EH (cell line): ENCODE data around the gene ABCA5.
A peak's percentile ranks its signal among the peaks of the same experiment; 100 is the strongest.

ENCODE experiments used
- DNase-seq: peaks from one replicate; pipeline ENCODE4 v3.0.0-alpha.2; 2015; ENCODE audit warnings: low read depth

The ABCA5 gene

DNA sequence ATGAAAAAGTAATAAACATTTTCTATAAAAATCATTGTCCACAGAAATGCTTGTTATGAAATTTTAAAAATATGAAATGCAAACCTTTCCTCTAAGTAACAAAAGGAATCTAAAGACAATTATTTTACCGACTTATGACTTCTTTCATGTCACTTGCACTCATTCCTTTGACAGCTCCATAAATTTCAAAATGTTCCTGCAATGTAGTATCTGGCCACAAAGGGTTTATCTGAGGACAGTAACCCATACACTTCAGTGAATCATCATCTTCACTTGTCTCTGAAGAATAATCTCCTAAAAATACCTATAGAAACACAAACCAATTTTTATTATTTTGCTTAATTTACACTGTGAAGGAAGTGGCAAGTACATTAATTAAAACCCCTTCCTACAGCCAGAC lies 72.7 kb downstream of the ABCA5 start:
- peak; percentile 11 for DNase-seq

DNA sequence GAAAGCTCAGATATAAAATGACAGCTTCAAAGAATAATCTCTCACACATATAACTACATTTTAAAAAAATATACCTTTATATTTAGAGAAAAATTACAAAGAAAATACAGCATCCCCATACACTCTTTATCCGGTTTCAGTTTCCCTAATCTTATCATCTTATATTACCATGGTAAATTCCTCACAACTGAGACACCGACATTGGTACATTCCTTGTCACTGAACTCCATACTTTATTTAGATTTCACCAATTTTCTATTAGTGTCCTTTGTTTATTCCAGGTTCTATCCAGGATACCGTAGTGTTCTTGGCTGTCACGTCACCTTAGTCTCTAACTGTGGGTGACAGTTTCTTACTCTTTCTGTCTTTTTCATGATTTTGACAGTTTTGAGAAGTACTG lies 76.3 kb downstream of the ABCA5 start:
- peak; percentile 40 for DNase-seq

DNA sequence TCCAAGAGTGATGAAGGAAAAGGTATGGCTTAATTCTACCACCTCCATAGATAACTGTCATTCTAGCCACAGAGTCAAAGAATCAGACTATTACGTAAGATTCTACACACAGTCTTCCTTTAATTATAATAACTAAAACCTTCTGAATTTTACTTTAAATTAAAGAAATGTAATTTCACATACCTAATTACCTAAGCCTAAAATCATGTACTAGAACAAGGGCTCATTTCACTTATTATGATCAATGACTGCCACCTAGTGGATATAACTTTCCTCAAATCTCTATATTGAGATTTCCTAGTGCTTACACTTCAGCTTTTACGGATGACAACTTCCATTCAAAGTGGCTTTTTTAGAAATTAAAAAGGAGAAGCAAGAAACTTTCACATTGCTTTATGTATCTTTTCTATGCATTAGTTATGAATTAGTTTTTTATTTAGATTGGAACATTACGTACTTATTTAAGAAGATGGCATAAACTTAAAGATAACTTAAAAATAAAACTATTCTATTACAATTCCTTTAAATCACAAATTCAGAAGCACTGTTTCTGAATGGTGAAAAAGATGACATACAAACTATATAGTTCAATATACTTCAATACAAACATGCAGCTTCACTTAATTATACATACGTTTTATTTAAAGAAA lies 80.1 kb downstream of the ABCA5 start:
- peak; percentile 51 for DNase-seq

DNA sequence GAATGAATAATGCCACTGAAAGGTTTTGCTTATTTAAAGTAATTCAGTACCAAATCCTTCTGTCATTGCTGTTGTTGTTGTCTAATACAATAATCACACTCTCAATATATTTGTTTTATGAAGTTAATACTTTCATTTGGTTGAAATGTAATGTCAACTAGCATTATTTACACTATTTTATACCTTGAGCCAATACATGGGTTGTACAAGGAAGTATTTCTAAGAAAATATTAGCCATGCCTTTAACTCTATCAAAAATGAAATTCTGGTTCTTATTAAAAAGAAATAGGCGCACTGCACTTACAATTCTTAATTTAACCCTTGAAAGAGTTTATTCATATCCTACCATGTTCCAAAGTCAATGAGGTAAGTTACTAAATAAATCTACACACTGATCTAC lies 80.7 kb downstream of the ABCA5 start:
- DNase-seq = no peak

DNA sequence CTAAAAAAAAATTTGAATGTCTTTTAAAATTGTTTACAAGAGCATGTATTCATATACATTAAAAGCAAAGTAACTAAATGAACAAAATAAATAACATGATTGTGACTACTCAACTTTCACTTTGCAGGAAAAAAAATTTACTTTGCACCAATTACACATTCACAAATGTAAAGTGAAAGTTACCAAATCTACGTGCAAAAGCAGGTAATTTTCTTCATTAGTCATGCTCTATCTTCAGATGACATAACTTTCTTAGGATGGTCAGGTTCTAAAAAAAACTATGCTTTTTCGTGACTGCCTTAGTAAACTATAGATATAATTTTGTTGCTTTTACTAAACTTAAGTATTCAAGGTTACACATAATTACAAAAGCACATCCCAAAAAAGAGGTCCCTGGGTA lies 81.3 kb downstream of the ABCA5 start:
- DNase-seq = no peak

DNA sequence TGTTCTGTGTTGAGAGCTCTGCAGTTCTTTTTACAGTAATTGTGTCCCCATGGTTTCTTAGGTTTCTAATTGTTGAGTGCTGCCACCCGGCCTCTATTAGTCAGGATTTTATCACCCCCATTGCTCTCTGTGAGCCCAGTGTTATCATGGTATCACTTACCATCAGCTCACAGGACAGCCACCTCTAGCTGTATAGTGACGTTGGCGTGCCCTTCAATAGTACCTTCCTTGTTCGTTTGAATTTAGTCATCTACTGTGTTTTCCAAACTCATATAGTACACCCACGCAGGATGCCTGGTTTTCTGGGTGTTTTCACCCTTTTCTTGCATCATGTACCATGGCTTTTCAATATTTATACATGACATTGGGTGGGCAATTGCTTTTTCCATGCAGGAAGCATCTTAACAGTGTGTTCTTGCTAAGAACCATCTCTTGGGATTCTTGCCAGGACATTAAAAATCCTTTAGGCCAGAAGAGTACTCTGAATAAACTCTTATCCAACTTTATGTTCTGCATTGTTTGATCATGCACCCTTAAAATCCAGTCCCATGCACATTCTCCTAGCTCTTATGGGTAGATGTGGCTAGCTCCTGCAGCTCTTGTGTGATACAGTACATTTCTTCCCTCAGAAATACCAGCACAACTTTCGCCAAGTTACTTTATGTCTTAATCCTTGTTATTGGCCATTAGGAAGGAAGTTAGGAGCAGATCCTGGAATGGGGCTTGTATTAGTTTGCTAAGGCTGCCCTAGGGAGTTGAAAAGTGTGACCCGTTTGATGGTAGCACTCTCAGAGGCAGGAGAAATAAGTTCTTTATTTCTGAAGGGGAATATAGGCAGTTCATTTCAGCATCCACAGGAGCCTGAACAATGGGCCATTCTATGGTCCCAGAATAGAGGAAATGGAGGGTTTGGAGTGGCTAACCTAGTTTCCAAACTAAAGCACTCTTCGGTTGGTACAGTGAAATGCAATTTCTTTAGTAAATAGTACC lies 87.0 kb downstream of the ABCA5 start:
- no peak for DNase-seq

DNA sequence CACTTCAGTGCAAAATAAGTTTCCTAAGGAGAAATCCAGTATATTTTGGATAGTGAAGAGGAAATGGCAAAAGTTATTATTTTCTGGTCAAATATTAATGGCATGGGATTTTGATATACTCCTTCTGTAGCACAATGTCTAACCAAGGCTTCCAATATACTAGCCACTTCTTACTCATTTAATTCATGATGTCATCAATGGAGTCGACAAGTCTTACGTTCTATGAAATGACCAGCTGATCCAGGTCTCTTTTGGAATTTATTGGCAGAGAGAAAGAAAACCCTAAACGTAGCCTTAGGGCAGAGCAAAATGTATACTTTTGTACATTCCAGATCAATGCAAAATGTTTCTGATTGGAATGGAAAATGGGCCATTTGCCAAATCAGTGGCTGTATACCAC lies 90.0 kb downstream of the ABCA5 start:
- DNase-seq = no peak

DNA sequence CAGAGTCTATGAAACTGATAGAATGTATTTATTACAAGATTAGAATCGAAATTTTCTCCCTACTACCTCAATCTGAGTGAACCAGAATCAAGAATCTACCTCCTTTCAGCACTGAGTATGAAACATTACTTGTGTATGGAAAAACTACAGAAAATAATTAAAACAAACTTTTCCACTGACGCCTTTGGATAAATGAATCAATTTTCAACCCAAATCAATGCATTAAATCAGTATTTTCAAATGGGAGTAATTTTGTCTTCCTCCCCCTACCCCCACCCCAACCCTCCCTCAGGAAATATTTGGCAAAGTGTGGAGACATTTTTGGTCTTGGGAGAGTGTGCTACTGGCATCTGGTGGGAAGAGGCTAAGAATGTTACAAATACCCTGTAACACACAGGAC lies 90.5 kb downstream of the ABCA5 start:
- DNase-seq = no peak

DNA sequence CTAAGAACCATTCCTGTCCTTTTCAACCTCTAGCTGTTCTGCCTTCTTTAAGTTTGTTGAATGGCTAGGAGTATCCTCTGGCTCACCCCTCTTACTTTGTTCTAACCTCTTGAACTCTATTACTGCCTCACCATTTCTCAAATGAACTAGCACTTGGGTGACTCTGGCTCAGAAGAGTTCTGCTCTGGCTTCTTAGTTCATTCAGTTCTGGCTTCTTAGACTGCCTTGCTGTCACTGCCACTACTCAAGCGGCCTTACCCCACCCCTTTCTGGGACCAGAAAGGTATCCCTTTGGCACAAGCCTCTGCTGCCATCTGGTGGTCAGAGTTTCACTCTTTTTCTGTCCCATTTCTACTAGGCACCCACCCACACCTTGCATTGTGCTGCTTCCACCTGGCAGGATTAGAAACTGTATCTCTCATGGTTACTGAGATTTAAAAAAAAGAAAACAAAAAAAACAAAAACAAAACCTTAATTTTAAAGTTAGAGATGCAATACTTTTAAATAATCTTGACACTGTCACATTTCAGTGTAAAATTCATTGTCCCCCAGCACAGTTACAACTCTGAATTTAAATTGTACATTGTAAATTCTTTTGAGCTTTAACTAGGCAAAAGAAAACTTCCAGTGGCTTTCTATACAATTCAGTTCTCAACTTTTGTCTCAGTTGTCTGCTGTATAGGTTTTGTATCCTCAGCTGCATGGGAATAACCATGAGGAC lies 91.4 kb downstream of the ABCA5 start:
- DNase-seq = peak; percentile 77

DNA sequence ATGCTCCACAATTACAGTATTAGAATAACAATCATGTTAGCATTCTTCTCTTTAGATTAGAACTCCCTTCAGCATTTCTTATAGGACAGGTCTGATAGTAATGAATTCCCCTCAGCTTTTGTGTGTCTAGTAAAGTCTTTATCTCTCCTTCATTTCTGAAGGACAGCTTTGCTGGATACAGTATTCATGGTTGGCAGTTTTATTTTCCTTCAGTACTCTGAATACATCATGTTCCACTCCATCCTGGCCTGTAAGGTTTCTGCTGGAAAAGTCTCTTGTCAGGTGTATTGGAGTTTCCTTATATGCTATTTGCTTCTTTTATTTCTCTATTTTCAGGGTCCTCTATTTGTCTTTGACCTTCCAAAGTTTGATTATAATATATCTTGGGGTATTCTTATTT lies 94.3 kb downstream of the ABCA5 start:
- DNase-seq = no peak

DNA sequence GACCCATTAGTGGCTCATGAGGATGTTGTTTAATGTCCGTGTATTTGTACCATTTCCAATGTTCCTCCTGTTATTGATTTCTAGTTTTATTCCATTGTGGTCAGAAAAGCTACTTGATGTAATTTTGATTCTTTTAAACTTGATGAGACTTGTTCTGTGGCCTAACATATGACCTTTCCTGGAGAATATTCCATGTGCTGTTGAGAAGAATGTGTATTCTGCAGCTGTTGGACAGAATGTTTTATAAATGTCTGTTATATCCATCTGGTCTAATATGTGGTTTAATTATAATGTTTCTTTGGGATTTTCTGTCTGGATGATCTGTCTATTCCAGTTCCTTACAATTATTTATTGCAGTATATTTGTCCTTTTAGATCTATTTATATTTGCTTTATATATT lies 95.4 kb downstream of the ABCA5 start:
- no peak for DNase-seq

DNA sequence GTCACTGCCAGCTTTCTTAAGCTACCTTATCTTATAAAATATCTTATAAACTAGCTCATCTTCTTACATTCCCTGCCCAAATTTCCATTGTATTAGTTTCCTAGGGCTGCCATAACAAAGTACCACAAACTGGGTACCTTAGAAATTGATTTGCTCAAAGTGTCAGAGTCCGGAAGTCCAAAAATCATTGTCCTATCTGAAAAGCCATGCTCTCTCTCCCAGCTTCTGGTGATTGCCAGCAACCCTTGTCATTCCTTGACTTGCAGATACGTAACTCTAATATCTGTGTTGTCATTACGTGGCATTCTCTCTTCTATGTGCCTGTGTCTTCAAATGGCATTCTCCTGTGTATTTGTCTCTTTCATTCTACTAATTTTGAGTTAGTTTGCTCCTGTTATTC lies 96.0 kb downstream of the ABCA5 start:
- DNase-seq = no peak

DNA sequence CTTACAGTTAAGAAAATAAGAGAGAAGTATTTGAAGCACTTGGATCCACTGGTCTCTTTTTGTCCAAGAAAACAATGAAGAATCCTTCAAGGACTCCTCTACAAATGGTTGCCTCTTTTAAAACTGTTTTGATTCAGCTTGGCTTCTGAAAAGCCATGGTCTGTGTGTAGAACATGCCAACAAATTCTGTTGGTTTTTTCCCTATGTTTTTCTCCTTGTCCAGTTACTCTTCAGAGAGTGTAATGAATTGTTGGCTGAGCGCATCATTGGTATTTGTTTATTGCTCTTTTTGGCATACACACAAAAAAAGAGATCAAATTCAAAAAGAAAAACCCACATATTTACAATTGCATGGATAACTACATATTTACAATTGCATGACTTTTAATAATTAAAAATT lies 98.4 kb downstream of the ABCA5 start, which contains the start of gene ABCA10:
Gene ABCA10, minus strand, starts transcription at position 249 of the 400 bp plus-strand sequence. CDS start 3,466 bp downstream, outside the sequence.
- DNase-seq = no peak

DNA sequence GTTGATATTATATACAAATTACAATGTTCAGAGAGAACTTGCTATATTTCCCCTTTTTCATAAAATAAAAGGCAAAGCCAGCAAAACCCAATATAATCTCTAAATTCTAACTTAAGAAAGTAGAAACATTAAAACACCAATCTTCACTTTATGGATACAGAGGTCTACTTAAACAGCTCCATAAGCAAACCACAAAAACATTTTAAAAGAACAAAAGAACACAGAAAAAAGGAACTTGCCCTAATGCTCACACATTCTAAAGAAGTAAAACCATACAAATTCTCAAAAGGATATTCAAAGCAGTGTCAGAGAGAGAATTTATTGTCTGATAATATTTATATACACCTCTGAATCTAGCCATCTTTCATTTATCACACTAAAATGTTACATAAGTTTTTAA lies 98.9 kb downstream of the ABCA5 start:
- no peak for DNase-seq

DNA sequence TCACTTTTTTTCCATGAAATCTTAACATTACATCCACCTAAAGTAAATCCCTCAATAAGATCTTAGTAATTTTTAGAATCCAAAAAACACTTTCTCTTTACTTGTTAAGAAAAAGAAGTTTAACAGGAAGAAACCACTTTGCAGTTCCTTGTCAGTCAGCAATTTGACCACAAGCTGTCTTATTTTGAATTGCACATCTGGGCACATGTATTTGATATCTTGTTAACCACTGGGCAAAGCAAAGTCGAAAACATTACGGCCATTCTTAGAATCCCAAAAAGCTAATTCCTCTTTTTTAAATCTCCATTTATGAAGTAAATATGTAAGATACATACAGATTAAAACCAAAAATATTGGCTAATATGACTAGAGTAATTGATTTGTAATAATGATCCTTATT lies 99.4 kb downstream of the ABCA5 start:
- no peak for DNase-seq

DNA sequence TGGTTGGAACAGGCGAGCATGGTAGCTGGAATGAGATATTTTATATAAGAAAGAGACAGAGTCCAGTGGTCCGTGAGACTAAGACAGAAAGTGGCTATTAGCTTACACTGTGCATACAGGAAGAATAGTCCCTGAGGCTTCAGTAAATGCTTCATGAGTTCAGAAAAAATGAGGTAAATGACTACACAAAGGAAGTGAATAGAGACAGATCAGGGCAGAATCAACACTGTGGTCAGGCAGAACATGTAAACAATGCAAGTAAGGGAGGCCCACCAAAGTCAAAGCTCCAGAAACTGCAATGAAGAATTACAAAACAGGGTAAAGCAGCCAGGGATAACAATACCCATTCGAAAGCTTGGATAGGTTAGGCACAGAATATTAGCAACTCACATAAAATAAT lies 103.1 kb downstream of the ABCA5 start:
- peak; percentile 8 for DNase-seq

DNA sequence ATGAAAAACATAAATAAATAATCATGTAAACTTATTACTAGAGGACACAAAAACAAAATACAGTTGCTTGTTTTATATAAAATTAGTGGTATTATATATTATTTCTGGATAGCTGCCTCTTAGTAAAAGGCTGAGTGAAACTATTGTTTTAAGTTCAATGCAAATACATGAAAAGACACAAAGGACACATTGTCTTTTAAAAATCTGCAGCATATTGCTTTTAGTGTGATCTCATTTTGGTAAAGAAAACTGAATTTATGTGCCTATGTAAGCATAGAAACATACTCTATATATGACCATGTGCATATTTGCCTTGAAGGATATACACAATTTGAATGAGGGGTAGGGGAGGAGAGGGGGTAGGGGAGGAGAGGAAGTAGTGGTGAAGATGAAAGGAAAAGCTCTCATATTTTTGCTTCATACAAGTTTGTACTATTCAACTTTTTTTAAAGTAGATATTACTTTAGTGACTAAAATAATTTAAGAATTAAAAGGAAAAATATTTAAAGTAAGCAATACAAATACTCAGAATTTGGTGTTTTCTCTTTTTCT lies 104.2 kb downstream of the ABCA5 start:
- no peak for DNase-seq

DNA sequence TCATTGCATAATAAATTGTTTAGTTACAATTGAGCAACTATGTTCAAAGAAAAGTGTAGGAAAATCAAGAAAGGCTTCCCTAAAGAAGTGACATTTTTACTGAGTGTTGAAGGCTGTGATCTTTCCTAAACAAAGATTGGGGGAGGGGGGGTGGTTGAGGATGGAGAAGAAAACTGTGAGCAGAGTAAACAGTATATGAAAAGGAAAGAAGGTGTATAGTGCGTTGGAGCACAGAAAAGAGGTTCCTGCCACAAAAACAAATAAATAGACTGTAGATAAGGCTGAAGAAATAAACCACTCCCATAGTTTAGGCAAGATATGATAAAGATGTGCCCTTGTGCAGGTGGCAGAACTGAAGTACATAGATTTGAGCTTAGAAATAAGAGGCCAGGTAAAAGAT lies 106.8 kb downstream of the ABCA5 start:
- no peak for DNase-seq

DNA sequence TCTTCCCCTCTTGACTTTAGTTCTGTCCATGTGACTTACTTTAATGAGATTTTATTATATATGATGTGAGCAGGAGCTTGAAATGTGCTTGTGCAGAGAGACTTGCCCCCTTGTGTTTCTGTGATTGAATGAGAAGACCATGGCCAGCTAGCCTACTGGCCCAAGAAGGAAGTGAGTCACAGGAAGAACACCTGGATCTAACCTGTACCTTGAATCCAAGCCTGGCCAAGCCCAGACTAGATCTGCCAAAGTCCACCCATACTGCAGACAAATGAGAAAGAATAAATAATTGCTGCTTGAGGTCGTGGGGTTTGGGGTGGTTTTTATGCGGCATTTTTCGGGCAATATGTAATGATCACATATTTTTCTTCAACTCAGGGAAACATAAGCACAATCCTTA lies 107.9 kb downstream of the ABCA5 start:
- no peak for DNase-seq

DNA sequence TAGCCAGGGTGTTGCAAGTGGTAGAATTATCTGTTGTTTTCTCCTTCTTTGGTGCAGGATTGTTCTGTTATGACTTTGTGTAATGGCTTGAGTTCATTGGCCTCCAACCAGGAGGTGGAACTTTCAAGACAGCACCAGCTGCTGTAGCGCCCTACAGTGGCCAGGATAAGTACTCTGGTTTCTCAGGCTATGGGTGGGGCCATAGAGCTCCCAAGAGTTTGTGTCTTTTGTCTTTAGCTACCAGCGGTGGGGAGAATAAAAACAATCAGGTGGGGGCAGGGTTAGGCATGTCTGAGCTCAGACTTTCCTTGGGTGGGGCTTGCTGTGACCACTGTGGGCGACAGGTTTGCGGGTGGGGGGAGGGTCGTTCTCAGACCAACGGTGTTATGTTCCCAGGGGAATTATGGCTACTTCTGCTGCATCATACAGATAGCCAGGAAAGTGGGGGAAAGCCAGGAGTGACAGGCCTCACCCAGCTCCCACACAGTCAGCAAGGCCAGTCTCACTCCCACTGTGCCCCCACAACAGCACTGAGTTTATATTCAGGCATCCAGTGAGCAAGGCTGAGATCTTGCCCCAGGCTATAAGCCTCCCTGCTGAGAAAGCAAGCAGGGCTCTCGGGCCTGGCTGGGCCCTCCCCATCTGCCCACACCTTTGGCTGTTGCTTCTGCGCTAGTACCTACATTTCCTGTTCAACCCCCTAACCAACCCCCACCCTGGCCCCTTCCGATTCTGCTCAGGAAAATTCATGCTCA lies 113.7 kb downstream of the ABCA5 start:
- peak; percentile 10 for DNase-seq

DNA sequence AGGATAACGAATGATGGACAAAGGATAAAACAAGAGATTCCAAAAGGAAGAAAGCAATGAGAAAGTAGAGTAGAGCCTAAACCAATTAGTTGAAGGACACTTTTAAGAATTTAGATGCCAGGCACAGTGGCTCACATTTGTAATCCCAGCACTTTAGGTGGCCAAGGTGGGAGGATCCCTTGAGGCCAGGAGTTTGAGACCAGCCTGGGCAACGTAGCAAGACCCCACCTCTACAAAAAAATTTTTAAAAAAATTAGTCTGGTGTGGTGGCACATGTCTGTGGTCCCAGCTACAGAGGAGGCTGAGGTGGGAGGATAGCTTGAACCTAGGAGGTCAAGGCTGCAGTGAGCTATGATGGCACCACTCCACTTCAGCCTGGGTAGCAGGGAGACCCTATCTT lies 118.3 kb downstream of the ABCA5 start:
- DNase-seq = no peak

DNA sequence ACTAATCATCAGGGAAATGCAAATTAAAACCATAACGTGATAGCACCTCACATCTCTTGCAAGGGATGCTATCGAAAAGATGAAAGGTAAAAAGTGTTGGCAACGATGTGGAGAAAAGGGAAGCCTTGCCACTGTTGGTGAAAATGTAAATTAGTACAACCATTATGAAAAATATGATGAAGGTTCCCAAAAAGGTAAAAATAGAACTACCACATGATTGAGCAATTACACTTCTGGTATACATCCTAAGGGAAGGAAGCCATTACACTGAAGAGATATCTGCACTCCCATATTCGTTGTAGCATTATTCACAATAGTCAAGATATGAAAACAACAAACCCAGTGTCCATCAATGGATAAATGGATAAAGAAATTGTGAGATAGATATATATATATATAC lies 119.8 kb downstream of the ABCA5 start:
- DNase-seq = no peak
